Activated naive CD8-positive, alpha-beta T cell treated with anti-CD3 and anti-CD28 coated beads, Interleukin-2, amount 10 ng/mL, durations not matched to agents 7 days and 5 days (primary cell): ENCODE measurements around the gene APOBEC3G. TPM values are rescaled to one million over a fixed set of nuclear protein-coding genes. Genes with fewer than 3 reads are reported as not detected.
"Not testable (repeated sequence)": the region's sequence is repeated elsewhere in the genome, so short reads cannot be mapped to it uniquely, and the experiment has no call there.

Source experiments
- ATAC-seq: fragments of 150-1000 bp; cut with Tn5 transposase; one replicate; pipeline ENCODE4 v1.10.0; 2021; ENCODE audit warnings: low read depth, moderate library complexity
- POLR2A ChIA-PET: fragments of 350-600 bp; sonication (Branson Sonifier 250); formaldehyde crosslinking; loops from one replicate; lab custom pipeline; 2021; ENCODE audit warnings: antibody characterized with exemption; lab: Charles Lee
- DNase-seq: peaks from one replicate; pipeline ENCODE4 v3.0.0; 2021
- H3K27ac Mint-ChIP-seq: one replicate; pipeline ENCODE4 v1.8.0; 2022; ENCODE audit warnings: mild to moderate bottlenecking, mixed read lengths
- H3K27me3 Mint-ChIP-seq: one replicate; pipeline ENCODE4 v1.8.0; 2022; ENCODE audit warnings: mild to moderate bottlenecking, moderate library complexity, mixed read lengths
- H3K36me3 Mint-ChIP-seq: one replicate; pipeline ENCODE4 v1.8.0; 2021; ENCODE audit warnings: mild to moderate bottlenecking, mixed read lengths
- H3K4me1 Mint-ChIP-seq: one replicate; pipeline ENCODE4 v1.8.0; 2021; ENCODE audit warnings: mixed read lengths
- H3K4me3 Mint-ChIP-seq: one replicate; pipeline ENCODE4 v1.8.0; 2022; ENCODE audit warnings: mild to moderate bottlenecking, moderate library complexity, mixed read lengths
- H3K9me3 Mint-ChIP-seq: one replicate; pipeline ENCODE4 v1.8.0; 2021; ENCODE audit warnings: mixed read lengths
- total RNA-seq, 2 experiments: library from RNA; stranded (reverse); gene quantifications; one replicate each; pipeline ENCODE4 v1.2.3, GENCODE V29; 2021

Gene APOBEC3G
- total RNA-seq, 2 experiments from 2014 or later: 116 to 118 TPM

DNA sequence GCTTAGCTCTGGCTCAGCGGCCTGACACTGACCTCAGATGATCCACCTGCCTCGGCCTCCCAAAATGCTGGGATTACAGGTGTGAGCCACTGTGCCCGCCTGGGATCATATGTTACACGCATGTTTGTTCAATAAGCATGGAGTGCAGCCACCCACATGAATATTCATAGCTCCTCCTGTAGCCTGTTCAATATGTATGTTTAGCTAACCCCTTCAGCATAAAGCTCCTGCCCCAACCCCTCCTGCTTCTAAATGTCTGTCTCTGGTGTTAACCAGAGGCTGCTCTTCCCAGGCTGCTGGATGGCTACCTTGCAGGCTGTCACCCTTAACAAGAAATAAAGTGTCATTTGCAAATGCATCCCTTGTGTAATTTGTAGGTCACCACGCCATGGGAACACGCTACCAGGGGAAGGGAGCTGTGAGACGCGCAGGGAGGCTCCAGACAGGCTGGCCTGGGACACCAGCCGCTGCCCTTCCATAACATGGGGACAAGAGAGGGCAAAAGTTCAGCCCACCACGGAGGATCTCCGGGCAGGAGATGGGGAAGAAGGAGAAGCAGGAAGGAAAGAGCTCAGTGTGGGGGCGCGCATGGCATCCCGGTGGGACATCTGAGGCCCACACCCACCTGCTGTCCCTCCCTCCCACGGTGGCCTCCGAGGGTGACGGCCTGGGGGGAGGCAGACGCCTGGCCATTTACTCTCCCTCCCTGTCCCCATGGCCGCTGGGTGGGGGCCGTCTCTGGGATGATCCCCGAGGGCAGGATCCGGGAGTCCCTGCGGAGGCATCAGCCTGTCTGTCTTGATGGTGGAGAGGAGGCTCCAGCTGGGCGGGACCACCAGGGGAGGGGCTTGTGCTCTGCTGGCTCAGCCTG lies 685 bp upstream of the APOBEC3G start:
- POLR2A ChIA-PET: interaction anchor here (1.6 to 2.5 kb wide), 3 partner anchors 13 to 35 kb away, joined by 3 to 14 read pairs (median 11); no protein-coding TSS in a partner anchor
- H3K27me3 Mint-ChIP-seq, DNase-seq, H3K9me3 Mint-ChIP-seq, ATAC-seq: not testable (repeated sequence)
- Mint-ChIP-seq H3K36me3 (peaks cover 22% of the 10 kb centered on the region), H3K4me1 (peaks cover 30% of the 10 kb centered on the region), H3K27ac (peak overlapping the region; percentile 83), H3K4me3 (peak overlapping the region; percentile 82)

DNA sequence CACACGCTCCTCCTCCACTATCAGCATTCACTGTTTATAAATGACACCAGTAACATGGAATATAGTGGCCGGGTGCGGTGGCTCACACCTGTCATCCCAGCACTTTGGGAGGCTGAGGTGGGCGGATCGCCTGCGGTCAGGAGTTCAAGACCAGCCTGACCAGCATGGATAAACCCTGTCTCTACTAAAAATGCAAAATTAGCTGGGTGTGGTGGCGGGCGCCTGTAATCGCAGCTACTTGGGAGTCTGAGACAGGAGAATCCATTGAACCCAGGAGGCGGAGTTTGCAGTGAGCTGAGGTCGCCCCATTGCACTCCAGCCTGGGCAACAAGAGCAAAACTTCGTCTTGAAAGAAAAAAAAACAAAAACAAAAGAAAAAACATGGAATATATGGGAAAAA lies 837 bp downstream of the APOBEC3G start:
- H3K9me3 Mint-ChIP-seq, ATAC-seq, DNase-seq, H3K27me3 Mint-ChIP-seq: not testable (repeated sequence)
- POLR2A ChIA-PET: interaction anchor here (1.0 to 2.5 kb wide), 3 partner anchors 12 to 58 kb away, joined by 3 to 14 read pairs (median 11); no protein-coding TSS in a partner anchor
- Mint-ChIP-seq H3K4me1 (peaks cover 40% of the 10 kb centered on the region), H3K36me3 (peaks cover 31% of the 10 kb centered on the region), H3K4me3 (peak overlapping the region; percentile 96), H3K27ac (peak overlapping the region; percentile 94)

DNA sequence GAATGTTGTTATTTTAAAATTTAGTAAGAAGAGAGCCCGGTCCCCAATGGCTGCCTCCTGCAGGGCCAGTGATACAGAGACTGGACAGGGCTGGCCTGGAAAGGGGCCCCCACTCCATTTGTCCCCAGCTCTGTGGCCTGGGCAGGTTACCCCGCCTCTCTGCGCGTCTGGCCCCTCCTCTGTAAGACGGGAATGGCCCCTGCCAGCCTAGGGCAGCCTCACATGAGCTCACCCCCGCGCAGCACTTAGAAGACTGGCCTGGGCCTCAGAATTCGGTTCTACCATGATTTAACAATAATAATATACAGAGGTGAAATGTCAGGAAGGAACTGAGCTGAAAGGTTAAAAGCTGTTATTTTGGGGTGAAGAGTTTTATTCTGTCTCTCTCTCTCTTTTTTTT lies 1.3 kb downstream of the APOBEC3G start:
- Mint-ChIP-seq H3K36me3 (peaks cover 34% of the 10 kb centered on the region), H3K27ac (peak overlapping the region; percentile 94), H3K4me1 (peaks cover 43% of the 10 kb centered on the region), H3K4me3 (peak overlapping the region; percentile 96), H3K27me3 (no peaks in the 10 kb centered on the region), H3K9me3 (no peaks in the 10 kb centered on the region)
- no peak for DNase-seq
- POLR2A ChIA-PET: interaction anchor here (0.6 to 2.5 kb wide), 4 partner anchors 11 to 58 kb away, joined by 3 to 14 read pairs (median 7); no protein-coding TSS in a partner anchor
- ATAC-seq: no peak

DNA sequence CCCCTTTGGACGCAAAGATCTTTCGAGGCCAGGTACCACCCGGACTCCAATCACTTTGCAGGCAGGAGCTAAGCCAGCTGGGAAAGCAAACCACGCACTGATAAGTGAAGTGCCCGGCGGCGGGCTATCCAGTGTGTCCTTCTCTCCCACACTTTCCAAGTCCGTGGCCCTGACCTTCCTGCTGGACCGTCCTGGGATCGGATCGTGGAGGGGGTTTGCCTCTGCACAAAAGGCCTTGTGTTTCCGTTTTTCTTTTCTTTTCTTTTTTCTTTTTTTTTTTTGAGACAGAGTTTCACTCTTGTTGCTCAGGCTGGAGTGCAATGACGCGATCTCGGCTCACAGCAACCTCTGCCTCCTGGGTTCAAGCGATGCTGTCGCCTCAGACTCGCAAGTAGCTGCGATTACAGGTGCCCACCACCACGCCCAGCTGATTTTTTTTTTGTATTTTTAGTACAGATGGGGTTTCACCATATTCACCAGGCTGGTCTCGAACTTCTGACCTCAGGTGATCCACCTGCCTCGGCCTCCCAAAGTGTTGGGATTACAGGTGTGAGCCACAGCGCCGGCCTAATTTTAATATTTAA lies 2.1 kb downstream of the APOBEC3G start:
- Mint-ChIP-seq H3K4me1 (peaks cover 39% of the 10 kb centered on the region), H3K27ac (peak overlapping the region; percentile 67), H3K4me3 (peak overlapping the region; percentile 96), H3K36me3 (peaks cover 34% of the 10 kb centered on the region)
- not testable (repeated sequence) for H3K9me3 Mint-ChIP-seq, H3K27me3 Mint-ChIP-seq, DNase-seq, ATAC-seq
- POLR2A ChIA-PET: interaction anchor here (0.6 to 2.5 kb wide), 2 partner anchors 11 to 43 kb away, joined by 3 to 14 read pairs; no protein-coding TSS in a partner anchor

DNA sequence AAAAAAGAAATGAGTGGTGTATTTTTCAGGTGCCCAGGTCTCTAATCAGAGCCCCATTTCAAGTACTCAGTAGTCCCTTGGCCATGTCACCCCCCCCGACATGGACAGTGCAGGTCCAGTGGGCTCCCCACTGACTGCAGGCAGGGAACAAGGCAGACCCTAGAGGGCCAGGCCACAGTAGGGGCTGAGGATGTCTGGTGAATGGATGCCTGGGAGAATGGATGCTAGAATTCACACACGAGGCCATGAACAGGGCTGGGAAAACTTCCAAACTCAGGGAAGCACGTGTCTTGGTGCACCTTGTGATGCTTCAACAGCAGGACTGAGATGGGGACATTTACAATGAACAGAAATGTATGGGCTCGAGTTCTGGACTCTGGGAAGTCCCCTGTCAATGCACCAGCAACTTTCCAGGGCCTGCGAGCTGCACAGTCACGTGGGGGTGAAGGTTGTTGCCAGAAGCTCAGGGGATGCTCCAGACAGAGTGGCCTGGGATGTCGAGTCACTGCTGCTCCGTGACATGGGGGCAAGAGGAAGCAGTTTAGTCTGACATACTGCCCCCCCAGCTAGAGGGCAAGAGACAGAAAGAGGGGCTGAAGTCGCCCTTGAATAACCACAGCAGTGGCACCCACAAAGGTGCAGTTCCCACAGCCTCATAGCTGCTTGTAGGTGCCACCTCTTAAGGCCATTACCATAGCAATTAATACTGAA lies 3.1 kb downstream of the APOBEC3G start:
- ATAC-seq: no peak
- H3K4me1 Mint-ChIP-seq: peaks cover 41% of the 10 kb centered on the region
- H3K4me3 Mint-ChIP-seq: peak overlapping the region; percentile 54
- H3K27me3 Mint-ChIP-seq: no peaks in the 10 kb centered on the region
- H3K36me3 Mint-ChIP-seq: peaks cover 38% of the 10 kb centered on the region
- no peaks in the 10 kb centered on the region for H3K9me3 Mint-ChIP-seq
- peak overlapping the region; percentile 67 for H3K27ac Mint-ChIP-seq
- POLR2A ChIA-PET: interaction anchor here (1.0 kb wide), 1 partner anchor 10 kb away, joined by 3 read pairs; no protein-coding TSS in a partner anchor
- DNase-seq: no peak

DNA sequence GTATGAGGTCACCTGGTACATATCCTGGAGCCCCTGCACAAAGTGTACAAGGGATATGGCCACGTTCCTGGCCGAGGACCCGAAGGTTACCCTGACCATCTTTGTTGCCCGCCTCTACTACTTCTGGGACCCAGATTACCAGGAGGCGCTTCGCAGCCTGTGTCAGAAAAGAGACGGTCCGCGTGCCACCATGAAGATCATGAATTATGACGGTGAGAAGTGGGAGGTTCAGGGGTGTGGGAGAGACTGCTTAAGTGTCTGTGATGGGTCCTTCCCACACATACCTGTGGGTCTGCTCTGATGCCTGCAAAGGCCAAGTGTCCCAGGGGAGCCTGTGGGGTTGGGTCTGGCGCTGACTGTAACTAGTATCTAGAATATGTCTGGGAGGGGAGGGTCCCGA lies 3.9 kb downstream of the APOBEC3G start:
- POLR2A ChIA-PET: interaction anchor here (1.0 kb wide), 1 partner anchor 9 kb away, joined by 3 read pairs; no protein-coding TSS in a partner anchor
- no peaks in the 10 kb centered on the region for H3K27me3 Mint-ChIP-seq

DNA sequence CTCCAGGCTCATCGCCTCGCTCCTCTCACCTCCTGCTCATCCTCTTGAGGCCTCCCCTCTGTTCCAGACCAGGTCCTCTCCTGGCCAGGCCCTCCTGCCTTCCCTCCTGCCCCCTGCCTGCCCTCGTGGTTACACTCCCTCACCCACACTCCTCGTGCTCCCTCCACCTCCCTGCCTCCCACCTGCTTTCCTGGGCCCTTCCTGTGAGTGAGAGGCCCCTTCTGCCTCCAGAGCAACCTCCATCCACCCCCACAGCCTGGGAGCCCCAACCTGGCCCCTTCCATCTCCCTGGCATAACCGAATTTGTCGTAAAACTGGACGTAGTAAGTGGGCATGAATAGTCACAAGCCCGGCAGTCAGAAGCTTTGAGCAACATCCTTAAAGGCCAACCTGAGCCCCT lies 4.5 kb downstream of the APOBEC3G start:
- no peaks in the 10 kb centered on the region for H3K27me3 Mint-ChIP-seq
- peaks cover 43% of the 10 kb centered on the region for H3K4me1 Mint-ChIP-seq
- H3K27ac Mint-ChIP-seq: peak overlapping the region; percentile 65
- POLR2A ChIA-PET: no interaction called here
- peak overlapping the region; percentile 54 for H3K4me3 Mint-ChIP-seq
- peaks cover 49% of the 10 kb centered on the region for H3K36me3 Mint-ChIP-seq
- ATAC-seq (no peak), DNase-seq (no peak)
- H3K9me3 Mint-ChIP-seq: no peaks in the 10 kb centered on the region

More for the DNA sequence above, 3.9 kb downstream of the APOBEC3G start:
- Mint-ChIP-seq H3K4me3 (peak overlapping the region; percentile 54), H3K9me3 (no peaks in the 10 kb centered on the region), H3K27ac (peak overlapping the region; percentile 67), H3K36me3 (peaks cover 44% of the 10 kb centered on the region), H3K4me1 (peaks cover 42% of the 10 kb centered on the region)
- DNase-seq (no peak), ATAC-seq (no peak)

DNA sequence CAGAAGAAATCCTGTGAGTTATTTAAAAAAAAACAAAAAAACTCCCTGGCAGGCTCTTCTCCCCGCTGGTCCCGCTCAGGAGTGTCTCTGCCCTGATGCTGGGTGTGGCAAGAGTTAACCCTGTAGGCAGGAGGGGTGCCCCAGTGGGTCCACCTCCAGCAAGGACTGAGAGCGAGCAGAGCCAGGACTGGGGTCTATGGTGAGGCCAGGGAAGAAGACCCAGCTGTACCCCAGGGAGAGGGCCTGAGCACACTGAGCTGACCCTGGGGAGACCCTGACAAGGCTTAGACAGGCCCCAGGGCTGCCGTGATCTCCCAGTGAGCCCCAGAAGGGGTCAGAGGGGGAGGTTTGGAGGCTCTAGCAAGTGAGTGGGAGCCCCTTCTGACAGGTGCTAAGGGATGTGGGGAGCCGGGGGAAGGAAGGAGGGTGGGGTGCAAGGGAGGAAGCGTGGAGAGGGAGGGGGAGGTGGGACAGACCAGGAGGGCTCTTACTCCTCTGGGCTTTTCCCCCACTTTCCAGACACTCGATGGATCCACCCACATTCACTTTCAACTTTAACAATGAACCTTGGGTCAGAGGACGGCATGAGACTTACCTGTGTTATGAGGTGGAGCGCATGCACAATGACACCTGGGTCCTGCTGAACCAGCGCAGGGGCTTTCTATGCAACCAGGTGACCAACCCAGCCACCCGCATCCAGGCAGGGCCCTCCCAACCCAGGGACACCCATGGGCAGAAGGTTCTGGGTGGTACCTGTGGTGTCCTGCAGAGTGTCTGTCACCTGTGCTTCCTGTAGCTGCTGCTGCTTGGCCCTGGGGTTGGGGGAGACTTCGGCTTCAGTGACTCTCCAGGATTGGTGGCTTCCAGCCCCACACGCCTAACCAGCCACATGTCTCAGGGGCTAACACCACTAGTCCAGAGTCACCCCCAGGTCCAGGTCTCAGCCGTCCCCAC lies 6.4 kb downstream of the APOBEC3G start:
- DNase-seq (no peak), ATAC-seq (no peak)
- Mint-ChIP-seq H3K27me3 (no peaks in the 10 kb centered on the region), H3K36me3 (peaks cover 44% of the 10 kb centered on the region), H3K4me3 (no peak overlapping the region), H3K9me3 (no peaks in the 10 kb centered on the region), H3K4me1 (peaks cover 57% of the 10 kb centered on the region), H3K27ac (peak overlapping the region; percentile 80)
- POLR2A ChIA-PET: no interaction called here

DNA sequence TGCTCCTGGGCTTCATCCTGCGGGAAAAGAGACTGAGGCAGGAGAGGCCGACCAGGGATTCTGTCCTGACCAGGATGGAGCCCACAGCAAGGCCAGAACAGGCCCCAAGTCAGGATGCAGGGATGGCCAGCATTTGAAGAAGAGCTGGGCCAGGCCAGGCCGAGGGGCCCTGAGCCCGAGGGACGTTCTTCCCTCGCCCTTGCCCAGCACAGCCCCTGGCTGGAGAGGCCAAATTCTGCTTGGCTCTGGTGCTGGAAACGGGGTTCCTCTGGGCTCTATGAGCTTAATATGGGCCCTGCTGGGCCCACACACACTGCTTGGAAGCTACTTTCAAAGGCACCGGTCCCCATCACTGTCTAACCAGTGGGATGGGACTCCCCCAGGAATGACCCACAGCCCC lies 7.6 kb downstream of the APOBEC3G start:
- Mint-ChIP-seq H3K4me1 (peaks cover 68% of the 10 kb centered on the region), H3K27ac (peak overlapping the region; percentile 58), H3K36me3 (peaks cover 45% of the 10 kb centered on the region), H3K27me3 (no peaks in the 10 kb centered on the region), H3K4me3 (no peak overlapping the region), H3K9me3 (no peaks in the 10 kb centered on the region)
- DNase-seq (no peak), ATAC-seq (no peak)
- POLR2A ChIA-PET: interaction anchor here (1.5 kb wide), 1 partner anchor 10 kb away, joined by 4 read pairs; no protein-coding TSS in a partner anchor

DNA sequence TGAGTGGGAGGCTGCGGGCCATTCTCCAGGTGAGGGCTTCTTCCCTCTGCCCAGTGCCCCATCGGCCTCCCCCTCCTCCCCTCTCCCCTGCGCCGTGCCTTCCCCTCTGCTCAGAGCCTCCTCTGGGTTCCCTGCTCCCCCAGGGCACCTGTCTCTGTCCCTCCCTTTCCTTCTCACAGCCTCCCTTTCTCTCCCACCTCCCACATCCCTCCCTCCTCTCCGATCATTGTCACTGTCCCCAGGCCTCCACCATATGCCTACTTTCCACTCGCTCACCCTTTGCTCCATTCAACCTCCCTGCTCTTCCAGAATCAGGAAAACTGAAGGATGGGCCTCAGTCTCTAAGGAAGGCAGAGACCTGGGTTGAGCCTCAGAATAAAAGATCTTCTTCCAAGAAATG lies 10.0 kb downstream of the APOBEC3G start:
- H3K27ac Mint-ChIP-seq: peak overlapping the region; percentile 83
- ATAC-seq (no peak), DNase-seq (no peak)
- H3K36me3 Mint-ChIP-seq: peaks cover 28% of the 10 kb centered on the region
- peaks cover 72% of the 10 kb centered on the region for H3K4me1 Mint-ChIP-seq
- no peaks in the 10 kb centered on the region for H3K9me3 Mint-ChIP-seq
- peak overlapping the region; percentile 36 for H3K4me3 Mint-ChIP-seq
- POLR2A ChIA-PET: interaction anchor here (5.2 kb wide), 1 partner anchor 12 kb away, joined by 22 read pairs; no protein-coding TSS in a partner anchor
- H3K27me3 Mint-ChIP-seq: no peaks in the 10 kb centered on the region

DNA sequence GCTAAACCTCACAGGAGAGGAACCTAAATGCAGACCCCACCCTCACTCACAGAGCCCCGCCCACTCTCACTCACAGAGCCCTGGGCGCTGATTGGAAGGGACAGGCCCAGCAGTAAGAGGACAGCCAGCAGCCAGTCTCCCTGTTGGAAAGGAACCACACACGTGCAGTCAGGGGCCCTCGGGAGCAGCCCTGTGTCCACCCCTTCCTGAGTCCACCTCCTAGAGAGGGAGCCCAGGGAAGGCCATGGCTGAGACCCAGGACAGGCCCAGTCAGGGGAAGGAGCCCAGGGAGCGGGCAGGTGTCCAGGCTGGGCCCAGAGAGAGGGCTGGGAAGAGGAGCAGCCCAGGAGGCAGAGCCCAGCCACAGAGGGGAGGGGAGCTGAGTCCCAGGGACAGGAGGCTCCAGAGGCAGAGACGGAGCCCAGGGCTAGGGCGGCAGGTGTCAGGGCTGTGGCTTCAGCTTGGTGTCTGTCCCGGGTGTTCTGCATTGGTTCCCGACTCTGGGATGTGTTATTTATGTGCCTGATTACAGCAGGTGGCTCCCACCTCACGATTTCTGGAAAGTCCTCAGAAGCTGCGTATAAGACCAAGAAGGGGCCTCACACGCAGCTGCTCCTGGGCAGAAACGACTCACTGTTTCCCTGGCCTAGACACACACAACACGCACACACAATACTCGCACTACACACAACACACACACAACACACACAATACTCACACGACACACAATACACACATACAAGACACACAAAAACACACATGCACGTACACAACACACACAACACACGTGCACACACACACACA lies 11.0 kb downstream of the APOBEC3G start:
- ATAC-seq: no peak
- peak overlapping the region; percentile 89 for H3K27ac Mint-ChIP-seq
- peak overlapping the region; percentile 12 for H3K4me3 Mint-ChIP-seq
- DNase-seq: no peak
- no peaks in the 10 kb centered on the region for H3K9me3 Mint-ChIP-seq
- peaks cover 77% of the 10 kb centered on the region for H3K4me1 Mint-ChIP-seq
- H3K36me3 Mint-ChIP-seq: peaks cover 24% of the 10 kb centered on the region
- H3K27me3 Mint-ChIP-seq: no peaks in the 10 kb centered on the region
- POLR2A ChIA-PET: interaction anchor here (1.0 to 5.2 kb wide), 4 partner anchors 9 to 72 kb away, joined by 3 to 22 read pairs (median 9); partner anchors contain the start of genes APOBEC3G and APOBEC3H
